PC-3 (cell line): ENCODE results near the gene DOCK1. TPM values are rescaled to one million over a fixed set of nuclear protein-coding genes. Genes with fewer than 3 reads are reported as not detected.
A peak's percentile ranks its signal among the peaks of the same experiment; 100 is the strongest.

Experiments used
- ATAC-seq: fragments of 200-7000 bp; cut with Tn5 transposase; 2 replicates; pipeline ENCODE4 v1.9.1; 2020; ENCODE audit warnings: mild to moderate bottlenecking, moderate library complexity
- BruUV-seq: library from RNA; stranded (reverse); fragments of 400-500 nt; replicated peaks from 2 replicates; lab custom pipeline; 2021; lab: Mats Ljungman, UMichigan
- CTCF ChIA-PET: fragments of 300-600 bp; sonication (Branson Sonifier 250); formaldehyde crosslinking; loops from one replicate; lab custom pipeline; 2022; ENCODE audit warnings: antibody characterized with exemption; lab: Charles Lee
- POLR2A ChIA-PET: fragments of 300-600 bp; sonication (Branson Sonifier 250); formaldehyde crosslinking; loops from one replicate; lab custom pipeline; 2022; ENCODE audit warnings: antibody characterized with exemption; ENCODE audit not compliant: unreplicated experiment; lab: Charles Lee
- DNase-seq: peaks from one replicate; pipeline ENCODE4 v3.0.0-alpha.2; 2015
- H2AFZ ChIP-seq: fragments of 300-600 bp; sonication (generic); 2 replicates; pipeline ENCODE4 v1.6.0; 2016; ENCODE audit warnings: antibody characterized with exemption, low read length
- H3F3A ChIP-seq: fragments of 300-600 bp; sonication (generic); one replicate; pipeline ENCODE4 v1.6.0; 2017; ENCODE audit warnings: antibody characterized with exemption, low read length, control low read depth, mild to moderate bottlenecking; ENCODE audit not compliant: unreplicated experiment
- H3K27ac ChIP-seq: fragments of 300-600 bp; sonication (generic); 2 replicates; pipeline ENCODE4 v1.5.1; 2016; ENCODE audit warnings: mild to moderate bottlenecking, low read length
- H3K27me3 ChIP-seq: fragments of 300-600 bp; sonication (generic); 2 replicates; pipeline ENCODE4 v1.6.1; 2016; ENCODE audit warnings: low read length, mixed read lengths
- H3K36me3 ChIP-seq: fragments of 300-600 bp; sonication (generic); 2 replicates; pipeline ENCODE4 v1.6.1; 2016; ENCODE audit warnings: low read depth, mixed run types, low read length, mixed read lengths
- H3K4me1 ChIP-seq: fragments of 300-600 bp; sonication (generic); 2 replicates; pipeline ENCODE4 v1.5.1; 2016; ENCODE audit warnings: low read length; ENCODE audit not compliant: insufficient read depth
- H3K4me2 ChIP-seq: fragments of 300-600 bp; sonication (generic); 2 replicates; pipeline ENCODE4 v1.6.0; 2016; ENCODE audit warnings: low read length
- H3K4me3 ChIP-seq: fragments of 300-600 bp; sonication (generic); 2 replicates; pipeline ENCODE4 v1.5.1; 2016; ENCODE audit warnings: mild to moderate bottlenecking, low read length, mixed read lengths
- H3K79me2 ChIP-seq: fragments of 300-600 bp; sonication (generic); 2 replicates; pipeline ENCODE4 v1.6.1; 2017; ENCODE audit warnings: low read length, mixed read lengths
- H3K9ac ChIP-seq: fragments of 300-600 bp; sonication (generic); 2 replicates; pipeline ENCODE4 v1.6.0; 2016; ENCODE audit warnings: mild to moderate bottlenecking, low read length
- H3K9me2 ChIP-seq: fragments of 300-600 bp; sonication (generic); replicated peaks from 2 replicates; pipeline ENCODE4 v1.6.1; 2016; ENCODE audit warnings: mixed run types, low read length, mixed read lengths
- H3K9me3 ChIP-seq: fragments of 300-600 bp; sonication (generic); 2 replicates; pipeline ENCODE4 v1.6.1; 2016; ENCODE audit warnings: low read length, mixed read lengths
- H4K20me1 ChIP-seq: fragments of 300-600 bp; sonication (generic); 2 replicates; pipeline ENCODE4 v1.6.1; 2016; ENCODE audit warnings: low read length, mixed read lengths
- CTCF ChIP-seq: fragments of 300-600 bp; sonication (generic); conservative IDR thresholded peaks from 2 replicates; pipeline ENCODE4 v1.5.1; 2017; ENCODE audit warnings: antibody characterized with exemption, low read depth, mild to moderate bottlenecking, low read length
- EZH2 ChIP-seq: fragments of 300-600 bp; sonication (generic); IDR thresholded peaks from one replicate; pipeline ENCODE4 v1.6.1; 2017; ENCODE audit warnings: antibody characterized with exemption, mild to moderate bottlenecking, low read length; ENCODE audit not compliant: unreplicated experiment
- EZH2phosphoT487 ChIP-seq: fragments of 300-600 bp; sonication (generic); IDR thresholded peaks from 2 replicates; pipeline ENCODE4 v1.6.1; 2018; ENCODE audit warnings: mild to moderate bottlenecking, antibody characterized with exemption, low read length, borderline replicate concordance
- intact Hi-C: fragments of 100-400 bp; cut with micrococcal nuclease; formaldehyde crosslinking; loops from 2 replicates; pipeline ENCODE4 v1.9.0; 2023
- total RNA-seq: library from RNA; depleted of rRNA; stranded (reverse); fragments of >200 nt; gene quantifications from 2 replicates; pipeline ENCODE4 v1.2.3, GENCODE V29; 2014

Gene DOCK1
- total RNA-seq, 1 experiment from 2014 or later = 34.3 TPM

GRCh38 chr10:126933116-126933515 lies 27.9 kb downstream of the DOCK1 start:
- peaks cover 77% of the 10 kb centered on the region for H3K79me2 ChIP-seq
- H3K27ac ChIP-seq = no peak overlapping the region
- H3K9ac ChIP-seq = no peak overlapping the region
- DNase-seq = no peak
- H3K4me2 ChIP-seq = no peak overlapping the region
- TF ChIP-seq CTCF (no peak), EZH2 (no peak), EZH2phosphoT487 (no peak)
- no peaks in the 10 kb centered on the region for H3K27me3 ChIP-seq
- no peaks in the 10 kb centered on the region for H3K9me2 ChIP-seq
- peaks cover 4% of the 10 kb centered on the region for H3F3A ChIP-seq
- ChIA-PET POLR2A (no interaction called here), CTCF (no interaction called here)
- H3K9me3 ChIP-seq = no peaks in the 10 kb centered on the region
- no peak overlapping the region for H2AFZ ChIP-seq
- no peak for ATAC-seq
- H4K20me1 ChIP-seq = no peaks in the 10 kb centered on the region
- no peaks in the 10 kb centered on the region for H3K36me3 ChIP-seq
- intact Hi-C loops = no loop called here
- no peak overlapping the region for H3K4me3 ChIP-seq
- peaks cover 26% of the 10 kb centered on the region for H3K4me1 ChIP-seq
- no TSS peak for BruUV-seq

- POLR2A ChIA-PET = interaction anchor here (0.6 kb wide), 1 partner anchor 154 kb away, joined by 3 read pairs; no protein-coding TSS in a partner anchor
- H3K36me3 ChIP-seq = no peaks in the 10 kb centered on the region
- DNase-seq = peak; percentile 90
Measured at GRCh38 chr10:126935263-126935946, 30.2 kb downstream of the DOCK1 start.

More at GRCh38 chr10:126935263-126935946, 30.2 kb downstream of the DOCK1 start:
- CTCF ChIA-PET = no interaction called here
- peak; percentile 96 for ATAC-seq
- no peaks in the 10 kb centered on the region for H3K27me3 ChIP-seq
- TF ChIP-seq CTCF (no peak), EZH2phosphoT487 (no peak), EZH2 (no peak)
- H3K9me2 ChIP-seq = no peaks in the 10 kb centered on the region
- H3K27ac ChIP-seq = peak overlapping the region; percentile 80
- H2AFZ ChIP-seq = no peak overlapping the region
- H3K9ac ChIP-seq = no peak overlapping the region
- H3K79me2 ChIP-seq = peaks cover 77% of the 10 kb centered on the region
- H3K4me3 ChIP-seq = no peak overlapping the region
- H3K9me3 ChIP-seq = no peaks in the 10 kb centered on the region
- H3K4me1 ChIP-seq = peaks cover 26% of the 10 kb centered on the region
- intact Hi-C loops = no loop called here
- H3F3A ChIP-seq = peaks cover 4% of the 10 kb centered on the region
- H3K4me2 ChIP-seq = peak overlapping the region; percentile 28
- no peaks in the 10 kb centered on the region for H4K20me1 ChIP-seq
- BruUV-seq = no TSS peak
